OCI-LY1 (cell line): ENCODE results near the gene TMEM187.

Source experiments
- CTCF ChIP-seq: fragments of 200-600 bp; sonication (generic), shearing (Covaris generic); IDR thresholded peaks from 2 replicates; pipeline ENCODE4 v1.5.1; 2017; ENCODE audit warnings: mild to moderate bottlenecking, antibody characterized with exemption, low read length, moderate library complexity, mixed read lengths
- EZH2 ChIP-seq: fragments of 200-600 bp; sonication (generic), shearing (Covaris generic); IDR thresholded peaks from 2 replicates; pipeline ENCODE4 v1.8.0; 2017; ENCODE audit warnings: borderline replicate concordance, mixed run types, mild to moderate bottlenecking, antibody characterized with exemption, low read length, moderate library complexity, mixed read lengths

GRCh38 chrX:154032653-154033052, 60.1 kb downstream of the TMEM187 start:
- TF ChIP-seq CTCF, result no peak
- TF ChIP-seq EZH2, result no peak
